GM18907 (cell line): Measurements from ENCODE around the gene MFN1.
A peak's percentile ranks its signal among the peaks of the same experiment; 100 is the strongest.

Experiments used
- ATAC-seq: cut with Tn5 transposase; IDR thresholded peaks from one replicate; pipeline ENCODE4 v1.9.1; 2021; ENCODE audit warnings: mild to moderate bottlenecking, moderate library complexity; ENCODE audit not compliant: unreplicated experiment

Gene MFN1

DNA sequence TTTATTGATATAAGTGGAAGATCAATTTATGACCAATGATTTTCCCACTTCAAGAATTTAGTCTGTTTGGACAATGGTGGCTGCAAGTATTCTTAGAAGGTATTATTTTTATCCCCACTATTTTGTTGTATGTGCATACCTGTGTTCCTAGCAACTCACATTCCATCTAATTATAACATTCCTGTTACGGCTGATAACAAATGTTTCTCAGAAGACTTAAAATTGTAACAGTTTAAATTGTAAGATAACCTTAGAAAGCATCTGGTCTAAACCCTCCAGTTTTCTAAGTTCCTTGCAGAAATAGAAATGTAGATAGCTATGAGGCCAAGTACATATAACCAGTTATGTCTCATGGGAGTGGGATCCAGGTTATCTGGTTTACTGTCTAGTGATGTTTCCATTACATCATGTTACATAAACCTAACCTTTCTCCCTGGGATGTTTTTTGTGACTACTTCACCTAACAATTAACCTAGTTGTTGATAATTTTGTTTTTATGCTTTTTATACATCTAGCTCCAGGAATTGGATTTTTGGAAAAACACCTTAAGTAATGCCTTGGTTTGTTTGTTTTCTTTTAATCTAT is 11.1 kb upstream of the MFN1 start:
- no peak for ATAC-seq

DNA sequence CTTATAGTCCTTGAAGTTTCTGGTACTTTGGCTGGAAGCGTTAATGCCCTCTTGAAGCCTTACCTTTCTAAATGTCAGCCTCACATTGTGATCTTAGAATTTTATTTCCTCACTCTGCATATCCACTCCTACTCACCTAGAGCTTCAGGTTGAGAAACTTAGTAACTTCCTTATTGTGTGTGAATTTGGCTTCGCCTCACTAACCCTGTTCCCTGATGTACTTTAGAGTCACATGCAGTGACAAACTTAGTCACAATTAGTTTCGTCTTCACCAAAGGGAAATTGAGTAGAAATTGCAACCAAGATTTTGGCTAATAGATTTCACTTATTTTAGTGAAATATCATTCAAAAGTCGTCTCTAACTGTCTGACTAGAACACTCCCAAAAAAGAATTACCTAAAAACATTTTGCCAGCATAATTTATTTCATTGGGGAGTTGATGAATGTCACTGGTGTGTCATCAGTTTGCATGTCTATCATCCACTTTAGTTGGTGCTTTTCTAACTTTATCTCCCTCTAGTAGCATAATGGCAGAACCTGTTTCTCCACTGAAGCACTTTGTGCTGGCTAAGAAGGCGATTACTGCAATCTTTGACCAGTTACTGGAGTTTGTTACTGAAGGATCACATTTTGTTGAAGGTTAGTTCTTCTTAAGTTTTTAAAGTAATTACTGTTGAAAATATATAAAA is 960 bp downstream of the MFN1 start:
- ATAC-seq, result peak; percentile 69

DNA sequence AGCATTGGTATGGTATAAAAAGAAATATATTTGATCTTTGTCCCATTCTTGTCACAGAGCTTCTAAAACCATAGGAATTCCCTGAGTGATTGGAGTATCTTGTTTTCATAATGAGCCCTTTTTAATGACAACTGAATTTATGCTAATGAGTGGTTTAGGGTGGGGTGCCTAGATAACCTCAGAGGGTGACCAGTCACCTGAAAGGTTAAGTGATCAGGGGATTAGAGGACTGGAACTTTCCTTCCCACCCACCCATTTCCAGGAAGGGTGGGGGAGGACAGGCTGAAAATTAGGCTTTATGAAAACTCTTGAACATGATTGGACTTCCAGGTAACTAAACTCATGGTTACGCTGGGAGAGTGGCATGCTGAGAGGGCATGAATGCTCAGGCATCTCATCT is 8.5 kb downstream of the MFN1 start:
- ATAC-seq, result no peak

DNA sequence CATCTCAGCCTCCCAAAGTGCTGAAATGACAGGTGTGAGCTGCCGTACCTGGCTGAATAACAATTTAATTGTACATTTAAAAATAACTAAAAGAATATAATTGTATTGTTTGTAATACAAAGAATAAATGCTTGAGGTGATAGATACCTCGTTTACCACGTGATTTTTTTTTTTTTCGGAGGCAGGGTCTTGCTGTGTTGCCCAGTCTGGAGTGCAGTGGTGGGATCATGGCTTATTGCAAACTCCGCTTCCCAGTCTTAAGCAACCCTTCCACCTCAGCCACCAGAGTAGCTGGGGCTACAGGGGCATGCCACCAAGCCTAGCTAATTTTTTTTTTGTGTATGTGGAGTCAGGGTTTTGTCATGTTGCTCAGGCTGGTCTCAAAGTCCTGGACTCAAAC is 15.8 kb downstream of the MFN1 start:
- no peak for ATAC-seq

DNA sequence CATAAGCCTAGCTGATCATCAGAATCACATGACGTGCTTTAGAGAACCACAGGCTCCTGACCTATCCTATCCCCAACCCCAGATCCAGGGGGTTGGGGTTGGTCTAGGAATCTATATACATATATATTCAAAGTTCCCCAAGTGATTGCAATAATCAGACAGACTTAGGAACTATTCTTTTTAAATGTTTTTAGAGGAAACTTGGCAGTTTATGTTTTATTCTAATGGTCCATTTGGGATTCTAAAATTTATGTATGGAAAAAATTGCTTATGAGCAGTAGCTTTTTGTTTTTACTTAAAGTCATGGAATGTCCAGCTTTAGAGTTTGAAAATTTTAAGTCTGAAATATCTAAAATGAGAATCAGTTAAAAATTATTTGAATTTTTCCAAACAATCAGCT is 22.1 kb downstream of the MFN1 start:
- ATAC-seq, result no peak

DNA sequence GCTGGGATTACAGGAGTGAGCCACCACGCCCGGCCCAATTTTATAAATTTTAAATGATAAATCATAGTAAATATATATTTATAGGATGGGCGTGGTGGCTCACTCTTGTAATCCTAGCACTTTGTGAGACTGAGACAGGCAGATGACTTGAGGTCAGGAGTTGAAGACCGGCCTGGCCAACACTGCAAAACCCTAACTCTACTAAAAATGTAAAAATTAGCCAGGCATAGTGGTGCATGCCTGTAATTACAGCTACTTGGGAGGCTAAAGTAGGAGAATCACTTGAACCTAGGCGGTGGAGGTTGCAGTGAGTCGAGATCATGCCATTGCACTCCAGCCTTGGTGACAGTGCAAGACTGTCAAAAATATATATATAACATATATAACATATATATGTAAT is 26.4 kb downstream of the MFN1 start:
- no peak for ATAC-seq

DNA sequence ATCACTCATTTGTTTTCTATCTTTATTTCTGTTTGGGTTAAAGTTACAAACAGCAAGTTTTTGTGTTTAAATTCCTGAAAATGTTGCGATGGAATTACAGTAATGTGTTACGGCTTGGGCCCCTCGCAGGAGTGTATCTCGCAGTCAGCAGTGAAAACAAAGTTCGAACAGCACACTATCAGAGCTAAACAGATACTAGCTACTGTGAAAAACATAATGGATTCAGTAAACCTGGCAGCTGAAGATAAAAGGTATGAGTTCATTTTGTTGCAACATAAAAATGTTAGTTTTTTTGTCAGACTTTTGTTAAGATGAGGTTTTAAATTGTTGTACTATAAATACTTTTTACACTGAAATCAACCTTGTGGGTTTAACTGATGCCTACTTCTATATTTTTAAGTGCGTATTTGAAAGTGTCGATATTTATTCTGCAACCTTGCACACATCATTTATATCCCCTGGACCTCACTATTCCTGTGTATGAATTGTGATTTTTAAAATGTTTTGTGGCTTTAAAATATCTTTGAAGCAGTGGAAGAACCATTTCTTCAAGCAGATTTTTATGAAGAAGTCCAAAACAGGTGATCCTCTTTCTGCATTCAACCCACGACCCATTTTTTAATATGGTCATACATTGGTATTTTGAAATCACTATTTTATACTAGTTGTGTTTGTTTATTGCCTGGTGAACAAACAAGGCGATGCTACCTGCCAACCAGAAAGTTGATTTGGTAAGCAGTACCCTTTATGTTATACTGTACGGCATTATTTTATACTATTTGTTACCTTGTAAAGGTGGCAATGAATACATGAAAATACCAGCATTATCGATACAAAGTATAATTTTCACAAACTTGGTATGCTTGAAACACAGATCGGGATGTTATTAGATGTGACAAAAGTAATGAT is 27.8 kb downstream of the MFN1 start:
- ATAC-seq, result no peak

DNA sequence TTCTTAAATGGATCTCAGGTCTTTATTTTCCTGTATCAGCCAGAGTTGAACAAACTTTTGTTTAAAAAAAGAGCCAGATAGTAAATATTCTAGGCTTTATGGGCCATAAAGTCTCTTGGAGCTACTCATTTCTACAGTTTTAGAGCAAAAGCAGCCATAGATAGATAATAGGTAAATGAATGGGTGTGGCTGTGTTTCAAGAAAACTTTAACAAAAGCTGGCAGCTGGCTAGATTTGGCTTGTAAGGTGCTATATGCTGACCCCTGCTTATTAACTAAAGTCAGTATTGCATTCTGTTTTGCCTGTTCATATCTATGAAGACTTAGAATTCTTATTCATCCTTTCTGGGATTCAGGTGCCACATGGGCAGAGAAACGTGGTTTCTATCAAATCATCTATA is 29.0 kb downstream of the MFN1 start:
- no peak for ATAC-seq

DNA sequence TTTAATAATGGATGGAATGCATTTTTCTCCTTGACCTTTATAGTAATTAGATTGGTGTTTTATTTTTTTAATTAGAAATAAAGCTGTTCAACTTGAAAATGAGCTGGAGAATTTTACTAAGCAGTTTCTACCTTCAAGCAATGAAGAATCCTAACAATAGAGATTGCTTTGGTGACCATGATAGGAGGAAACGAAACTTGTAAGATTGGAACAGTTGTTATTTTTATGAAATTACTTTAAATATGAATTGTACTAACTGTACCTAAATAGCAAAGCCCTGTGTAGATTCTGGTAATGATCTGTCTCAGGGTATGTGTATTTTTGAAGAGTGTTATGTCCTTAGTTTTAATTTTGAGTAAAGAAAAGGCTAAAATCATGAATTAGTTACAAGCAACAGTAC is 44.4 kb downstream of the MFN1 start:
- ATAC-seq, result no peak

DNA sequence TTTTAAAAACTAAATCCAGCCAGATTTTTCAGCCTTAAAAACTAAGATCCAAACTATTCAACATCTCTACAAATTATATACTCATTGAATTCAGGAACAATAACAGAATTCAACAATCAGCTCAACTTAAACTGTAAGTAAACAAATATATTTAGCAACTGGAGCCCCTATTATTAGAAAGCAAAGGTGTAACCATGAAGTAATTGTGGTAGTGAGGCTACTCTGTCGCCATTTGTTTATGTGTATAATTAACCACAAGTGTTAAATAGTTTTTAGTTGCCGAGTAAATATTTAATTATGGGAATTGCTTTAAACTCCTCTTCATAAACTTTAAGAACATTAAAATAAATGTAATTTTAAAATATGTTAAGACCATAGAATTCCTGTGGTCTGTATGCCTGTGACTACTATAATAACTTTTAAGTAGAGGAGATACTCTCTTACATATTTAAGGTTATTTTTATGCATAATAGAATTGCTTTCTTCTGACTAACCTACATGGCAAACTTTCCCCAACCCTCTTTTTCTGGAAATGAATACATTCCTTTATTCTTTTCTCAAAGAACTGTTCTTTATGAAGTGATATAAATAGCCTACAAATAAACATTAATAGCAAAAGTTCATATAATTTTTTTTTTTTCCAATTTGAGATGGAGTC is 51.2 kb downstream of the MFN1 start:
- ATAC-seq, result no peak

DNA sequence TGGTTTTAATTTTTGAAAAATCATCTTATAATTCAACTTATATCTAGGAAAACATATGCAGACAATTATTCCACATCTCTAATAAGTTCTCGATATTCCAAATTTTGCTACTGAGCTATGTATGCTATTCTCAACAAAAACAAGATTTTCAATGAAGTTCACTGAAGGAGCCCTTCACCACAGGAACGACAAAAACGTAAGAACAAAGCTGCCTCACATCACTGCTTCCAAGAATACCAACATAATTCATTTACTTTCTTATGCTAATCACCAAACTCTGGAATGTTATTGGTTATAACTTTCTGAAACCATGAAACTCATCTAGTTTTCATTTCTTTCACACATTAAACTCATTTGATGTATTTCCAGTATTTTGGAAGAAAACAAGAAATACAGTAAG is 54.1 kb downstream of the MFN1 start:
- no peak for ATAC-seq

DNA sequence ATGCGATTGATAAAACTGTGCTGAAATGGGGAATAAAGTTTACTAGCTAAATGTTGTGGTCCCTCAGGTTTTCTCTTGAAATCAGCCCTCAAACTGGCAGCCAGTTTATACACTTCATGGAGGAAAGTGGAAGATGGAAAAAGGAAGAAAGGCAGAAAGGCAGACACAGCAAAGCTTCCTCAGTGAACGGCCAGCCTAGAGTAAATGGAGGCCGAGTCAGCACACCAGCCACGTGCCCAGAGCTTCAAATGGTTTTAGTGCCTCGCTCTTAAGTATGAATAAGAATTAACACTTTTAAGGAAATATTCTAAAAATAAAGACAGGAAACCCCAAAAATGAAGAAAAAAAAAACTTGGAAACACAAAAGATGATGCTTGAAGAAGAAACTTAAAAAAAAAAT is 55.5 kb downstream of the MFN1 start:
- ATAC-seq, result no peak

DNA sequence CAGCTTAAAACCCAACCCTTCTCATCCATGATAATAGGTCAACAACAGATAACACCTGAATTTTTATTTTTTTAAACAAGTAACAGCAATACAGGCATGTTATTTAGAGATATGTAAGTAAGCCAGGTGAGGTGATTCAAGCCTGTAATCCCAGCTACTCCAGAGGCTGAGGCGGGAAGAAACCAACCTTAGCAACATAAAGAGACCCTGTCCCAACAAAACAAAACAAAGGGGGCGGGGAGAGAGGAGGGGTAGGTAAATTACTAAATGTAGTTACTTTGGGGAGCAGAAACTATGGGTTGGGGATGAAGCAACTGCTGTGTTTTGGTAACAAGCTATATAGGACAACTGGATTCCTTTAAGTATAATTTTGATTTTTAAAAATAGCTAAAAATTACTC is 56.8 kb downstream of the MFN1 start:
- ATAC-seq, result no peak

DNA sequence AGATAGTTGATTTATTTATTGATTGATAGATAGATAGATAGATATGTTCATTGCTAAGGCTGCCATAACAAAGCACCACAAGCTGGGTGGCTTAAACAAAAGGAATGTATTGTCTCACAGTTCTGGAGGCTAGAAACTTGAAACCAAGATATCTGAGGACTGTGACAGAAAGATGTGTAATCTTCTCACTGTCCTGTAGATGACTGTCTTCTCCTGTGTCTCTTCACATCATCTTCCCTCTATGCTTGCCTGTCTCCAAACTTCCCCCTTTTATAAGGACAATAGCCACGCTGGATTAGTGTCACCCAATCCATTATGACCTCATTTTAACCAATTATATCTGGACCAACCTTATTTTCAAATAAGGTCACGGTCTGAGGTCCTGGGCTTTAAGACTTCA is 62.8 kb downstream of the MFN1 start:
- ATAC-seq, result no peak

DNA sequence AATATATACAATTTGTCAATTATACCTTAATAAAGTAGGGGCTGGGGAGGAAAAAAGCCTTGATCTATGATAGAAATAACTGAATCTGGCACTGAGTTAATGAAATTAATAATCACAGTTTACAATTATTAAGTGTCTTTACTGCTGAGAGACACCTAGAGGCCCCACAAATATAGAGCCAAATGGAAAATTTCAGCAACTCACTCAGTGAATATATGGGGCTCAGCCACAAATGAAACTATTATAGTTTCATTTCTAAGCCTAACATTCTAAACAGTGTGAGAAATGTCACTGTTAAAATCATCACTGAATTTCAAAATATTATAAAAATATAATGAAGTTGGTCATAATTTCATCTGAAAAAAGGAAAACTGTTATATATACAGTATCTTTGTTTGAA is 63.5 kb downstream of the MFN1 start:
- ATAC-seq, result no peak

DNA sequence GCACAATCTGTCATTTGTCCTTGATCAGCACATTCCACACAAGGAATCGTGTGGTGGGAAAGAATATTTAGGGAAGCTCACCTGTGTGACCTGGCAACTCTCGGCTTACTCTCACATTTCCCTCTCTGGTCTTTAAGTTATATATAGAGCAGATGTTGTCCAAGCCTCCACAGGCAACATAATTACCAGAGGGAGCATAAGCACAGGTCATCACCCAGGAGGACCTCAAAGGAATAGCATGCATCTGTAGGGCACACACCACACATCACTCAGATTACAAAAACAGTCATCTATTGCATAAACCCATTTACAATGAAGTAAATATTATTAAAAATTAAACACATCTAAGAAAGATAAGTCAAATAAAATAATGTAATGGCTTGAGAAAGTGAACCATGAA is 67.3 kb downstream of the MFN1 start:
- no peak for ATAC-seq

DNA sequence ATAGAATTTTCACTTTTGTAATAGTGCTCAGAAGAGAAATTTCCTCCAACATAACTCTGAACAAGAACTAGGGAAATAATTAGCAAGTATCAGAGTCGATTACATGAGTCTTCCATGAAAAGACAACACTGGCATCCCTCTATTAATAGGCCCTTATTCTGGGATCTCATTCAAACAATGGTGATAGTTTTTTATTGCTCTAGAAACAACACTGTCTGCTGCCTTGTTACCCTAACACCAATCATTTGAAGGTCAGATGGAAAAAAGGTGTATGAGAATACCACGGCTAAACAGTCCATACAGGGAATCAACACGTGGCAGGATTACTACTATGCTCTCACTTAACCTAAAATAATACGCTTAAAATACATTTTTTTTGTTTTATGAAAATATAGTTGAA is 67.9 kb downstream of the MFN1 start:
- ATAC-seq, result no peak

DNA sequence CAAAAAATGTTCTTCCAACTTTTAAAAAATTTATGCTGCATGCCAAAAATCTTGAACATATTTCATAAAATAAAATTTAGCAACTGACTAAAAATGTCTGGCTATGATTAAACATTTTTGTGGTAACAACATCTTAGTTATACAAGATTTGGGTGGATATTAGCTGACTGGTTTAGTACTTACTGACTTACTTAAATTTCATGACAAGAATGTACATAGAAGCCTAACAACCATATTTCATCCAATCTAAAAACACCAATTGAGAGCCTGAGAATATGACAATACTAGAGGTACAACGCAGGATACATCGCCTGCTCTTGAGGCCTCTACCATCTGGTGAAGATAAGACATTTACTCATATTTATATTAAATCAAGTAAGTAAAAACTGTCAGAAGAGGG is 69.2 kb downstream of the MFN1 start:
- ATAC-seq, result no peak

DNA sequence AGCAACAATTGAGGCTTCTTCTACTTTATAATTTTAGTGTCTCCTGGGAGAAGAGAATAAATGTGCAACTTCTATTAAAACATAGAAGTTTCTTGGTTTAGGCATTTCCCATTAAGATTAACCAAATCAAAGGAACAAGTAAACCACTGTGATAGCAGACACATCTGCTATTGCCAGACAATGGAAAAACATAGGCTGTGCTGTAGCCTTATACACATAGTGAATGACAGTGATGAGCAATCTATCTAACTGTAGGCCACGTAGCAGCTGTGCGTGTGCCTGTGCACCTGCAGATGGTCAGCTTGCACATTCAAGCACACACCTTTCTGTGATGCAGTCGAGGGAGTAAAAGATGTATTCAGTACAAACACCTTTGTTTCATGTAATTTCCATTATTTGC is 71.1 kb downstream of the MFN1 start:
- ATAC-seq, result no peak

DNA sequence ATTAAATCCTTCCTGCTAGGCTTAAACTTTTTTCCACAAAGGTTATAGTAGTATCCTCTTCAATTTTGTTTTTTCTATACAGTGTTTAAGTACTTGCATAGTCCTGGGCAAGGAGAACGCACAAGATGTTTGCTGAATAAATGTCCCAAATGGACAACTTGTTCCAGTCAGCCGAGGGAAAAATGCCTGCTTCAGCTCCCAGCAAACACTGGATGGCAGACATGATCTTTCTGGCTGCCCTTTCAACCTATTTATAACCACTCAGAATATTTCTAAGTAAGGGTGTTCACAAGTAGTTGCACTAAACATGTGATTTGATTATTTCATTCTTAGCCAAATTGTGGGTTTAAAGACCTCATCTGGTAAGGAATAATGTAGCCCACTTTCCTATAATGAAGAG is 74.0 kb downstream of the MFN1 start:
- no peak for ATAC-seq

DNA sequence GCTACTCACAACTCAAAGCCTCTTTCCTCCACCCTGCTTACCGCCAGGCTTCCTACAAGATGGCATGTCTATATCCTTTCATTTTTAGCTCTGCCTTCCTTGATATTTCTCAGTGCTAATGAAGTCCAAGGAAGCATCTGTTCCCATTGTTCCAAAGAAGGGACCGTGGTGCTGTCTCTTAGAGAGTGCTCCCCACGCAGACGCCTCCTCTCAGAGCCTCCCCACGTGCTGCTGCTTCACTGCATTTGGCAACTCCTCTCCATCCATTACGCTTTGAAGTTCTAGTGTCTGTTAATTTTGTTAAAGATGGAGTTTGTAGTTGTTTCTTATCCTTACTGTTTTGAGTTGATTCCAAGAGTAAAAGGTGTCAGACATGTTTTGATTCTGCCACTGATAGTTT is 77.6 kb downstream of the MFN1 start:
- ATAC-seq, result no peak
